Nucleus accumbens (tissue), 56 donors: ENCODE data around the gene CDPF1.

ENCODE experiments used
- DNase-seq, 56 donors: peaks; one replicate each; lab custom pipeline; 2025; lab: John Stamatoyannopoulos, UW

Gene CDPF1

GRCh38 chr22:46195487-46196165 is 54.5 kb downstream of the CDPF1 start:
- no peak for DNase-seq
